ENCODE measurements around the gene GRM8.

DNA sequence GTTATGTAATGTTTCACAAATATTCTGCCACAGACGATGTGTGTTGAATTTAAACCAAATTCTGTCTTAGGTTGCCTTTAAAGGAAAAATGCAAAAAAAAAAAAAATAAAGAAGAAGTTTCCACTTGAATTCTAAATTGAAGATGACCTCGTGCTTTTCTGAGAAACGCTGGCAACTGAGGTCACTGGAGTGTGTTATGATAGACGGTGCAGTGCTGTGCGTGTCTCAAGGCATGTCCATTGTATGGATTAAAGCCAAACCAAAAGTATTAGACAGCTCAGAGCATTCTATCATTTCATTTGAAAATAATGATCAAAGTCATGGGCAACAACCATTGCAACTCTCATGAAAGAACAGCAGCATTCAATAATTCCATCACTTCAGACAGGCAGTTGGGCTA is 483.9 kb downstream of the GRM8 start:
- TF ChIP-seq, protein P1, sequence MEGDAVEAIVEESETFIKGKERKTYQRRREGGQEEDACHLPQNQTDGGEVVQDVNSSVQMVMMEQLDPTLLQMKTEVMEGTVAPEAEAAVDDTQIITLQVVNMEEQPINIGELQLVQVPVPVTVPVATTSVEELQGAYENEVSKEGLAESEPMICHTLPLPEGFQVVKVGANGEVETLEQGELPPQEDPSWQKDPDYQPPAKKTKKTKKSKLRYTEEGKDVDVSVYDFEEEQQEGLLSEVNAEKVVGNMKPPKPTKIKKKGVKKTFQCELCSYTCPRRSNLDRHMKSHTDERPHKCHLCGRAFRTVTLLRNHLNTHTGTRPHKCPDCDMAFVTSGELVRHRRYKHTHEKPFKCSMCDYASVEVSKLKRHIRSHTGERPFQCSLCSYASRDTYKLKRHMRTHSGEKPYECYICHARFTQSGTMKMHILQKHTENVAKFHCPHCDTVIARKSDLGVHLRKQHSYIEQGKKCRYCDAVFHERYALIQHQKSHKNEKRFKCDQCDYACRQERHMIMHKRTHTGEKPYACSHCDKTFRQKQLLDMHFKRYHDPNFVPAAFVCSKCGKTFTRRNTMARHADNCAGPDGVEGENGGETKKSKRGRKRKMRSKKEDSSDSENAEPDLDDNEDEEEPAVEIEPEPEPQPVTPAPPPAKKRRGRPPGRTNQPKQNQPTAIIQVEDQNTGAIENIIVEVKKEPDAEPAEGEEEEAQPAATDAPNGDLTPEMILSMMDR (conservative IDR thresholded peaks at IDR 0.05; ENCODE audit: low read length): no peak
- no peak for TF ChIP-seq EZH2phosphoT487 (IDR thresholded peaks at IDR 0.05; ENCODE audit: borderline replicate concordance, low read depth, low read length)
